NOMO-1 (cell line): Measurements from ENCODE around the gene HECW1.
"Not testable (repeated sequence)": the region's sequence is repeated elsewhere in the genome, so short reads cannot be mapped to it uniquely, and the experiment has no call there.

ENCODE experiments used
- DNase-seq, 2 experiments: peaks; one replicate each; lab custom pipeline; 2025; ENCODE audit not compliant: unreplicated experiment in 2 of 2; lab: John Stamatoyannopoulos, UW

The HECW1 gene

GRCh38 chr7:43560742-43561330 lies 448.4 kb downstream of the HECW1 start:
- no peak for DNase-seq

DNA sequence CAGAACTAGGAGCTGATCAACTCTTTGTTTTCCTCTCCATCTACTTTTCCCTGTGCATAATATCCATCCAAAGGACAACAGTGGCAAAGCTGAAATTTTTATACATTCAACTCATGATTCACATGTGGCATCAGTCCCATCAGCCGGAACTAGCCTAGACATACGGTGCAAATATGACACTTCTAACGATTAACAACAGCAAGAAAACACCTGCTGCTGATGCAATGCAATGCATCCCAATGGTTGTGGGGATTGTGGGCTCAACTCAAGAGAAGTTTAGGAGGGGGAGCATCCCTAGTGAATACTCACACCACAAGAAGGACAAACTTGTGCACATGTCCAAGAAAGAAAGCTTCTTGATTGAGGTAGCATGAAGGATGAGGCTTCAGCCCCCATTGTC lies 449.9 kb downstream of the HECW1 start:
- no peak for DNase-seq

- no peak for DNase-seq
Measured at GRCh38 chr7:43565786-43566185, 453.3 kb downstream of the HECW1 start.

GRCh38 chr7:43568529-43568928 lies 456.1 kb downstream of the HECW1 start:
- DNase-seq = no peak

DNA sequence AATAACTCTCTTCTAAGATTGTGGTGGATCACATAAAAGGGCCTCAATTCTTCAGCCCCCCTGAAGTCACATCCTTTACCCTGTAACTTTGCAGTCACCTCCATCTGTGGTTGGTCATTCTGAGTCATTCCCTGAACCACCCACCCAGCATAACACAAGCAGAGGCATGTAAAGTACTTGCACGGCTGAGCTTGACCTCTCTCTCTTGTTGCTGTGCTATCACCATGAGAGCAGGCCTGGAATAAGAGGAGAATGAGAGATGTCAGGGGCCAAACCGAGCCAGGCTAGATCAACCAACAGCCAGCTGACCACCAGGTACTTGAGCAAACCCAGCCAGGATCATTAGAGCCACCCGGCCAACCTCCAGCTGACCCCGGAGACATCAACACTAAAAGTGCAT lies 457.0 kb downstream of the HECW1 start:
- no peak for DNase-seq

- DNase-seq = no peak
Measured at GRCh38 chr7:43570688-43571365, 458.4 kb downstream of the HECW1 start.

DNA sequence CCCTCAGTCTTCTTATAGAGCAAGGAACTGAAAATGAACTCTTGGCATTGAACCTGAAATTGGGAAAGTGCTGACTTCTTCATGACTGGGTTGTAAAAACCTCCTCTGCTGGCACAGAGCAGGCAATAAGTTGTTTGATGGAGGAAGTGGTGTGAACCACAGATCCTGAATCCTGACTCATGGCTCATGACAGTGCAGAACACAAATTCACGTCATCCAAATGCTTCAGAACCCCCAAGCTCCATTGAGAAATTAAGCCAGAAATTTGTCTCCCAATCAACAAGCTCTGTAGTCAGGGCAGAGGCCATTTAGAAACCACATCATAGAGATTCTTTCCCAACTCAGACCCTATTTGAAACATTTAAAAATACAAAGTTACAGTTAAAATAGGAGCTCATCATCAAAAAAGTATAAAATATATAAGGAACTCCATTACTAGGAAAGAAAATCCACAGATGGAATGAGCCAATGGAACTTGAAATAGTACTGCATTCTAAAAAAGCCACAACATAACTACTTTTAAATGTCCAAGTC lies 460.1 kb downstream of the HECW1 start:
- peak; percentile 94 to 97 for DNase-seq

GRCh38 chr7:43573832-43574231 lies 461.4 kb downstream of the HECW1 start:
- not testable (repeated sequence) for DNase-seq

- DNase-seq = no peak
Measured at GRCh38 chr7:43575506-43575905, 463.1 kb downstream of the HECW1 start.

DNA sequence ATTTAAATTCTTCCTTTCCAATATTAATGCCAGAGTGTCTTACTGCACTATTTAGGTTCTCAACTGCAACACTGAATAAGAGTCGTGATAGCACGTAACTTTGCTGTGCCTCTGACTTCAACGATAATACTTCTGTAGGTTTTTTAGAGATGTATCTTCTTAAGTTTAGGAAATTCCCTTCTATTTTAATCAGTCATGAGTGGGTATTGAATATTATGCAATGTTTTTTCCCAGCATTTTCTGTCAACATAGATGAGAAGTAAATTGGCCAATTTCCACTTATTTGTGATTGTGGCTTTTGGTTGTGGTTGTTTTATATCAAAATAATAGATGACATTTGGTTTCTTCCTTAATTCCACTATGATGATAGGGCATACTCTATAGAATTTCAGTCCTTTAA lies 463.8 kb downstream of the HECW1 start:
- DNase-seq = no peak

GRCh38 chr7:43577485-43577951 lies 465.1 kb downstream of the HECW1 start:
- peak; percentile 31 to 34 for DNase-seq

GRCh38 chr7:43582503-43583423 lies 470.3 kb downstream of the HECW1 start, which contains the start of gene STK17A:
Gene STK17A, plus strand, starts transcription at chr7:43583108. Its CDS starts 136 bp downstream, at chr7:43583244.
- DNase-seq = peak; percentile 85 to 92

DNA sequence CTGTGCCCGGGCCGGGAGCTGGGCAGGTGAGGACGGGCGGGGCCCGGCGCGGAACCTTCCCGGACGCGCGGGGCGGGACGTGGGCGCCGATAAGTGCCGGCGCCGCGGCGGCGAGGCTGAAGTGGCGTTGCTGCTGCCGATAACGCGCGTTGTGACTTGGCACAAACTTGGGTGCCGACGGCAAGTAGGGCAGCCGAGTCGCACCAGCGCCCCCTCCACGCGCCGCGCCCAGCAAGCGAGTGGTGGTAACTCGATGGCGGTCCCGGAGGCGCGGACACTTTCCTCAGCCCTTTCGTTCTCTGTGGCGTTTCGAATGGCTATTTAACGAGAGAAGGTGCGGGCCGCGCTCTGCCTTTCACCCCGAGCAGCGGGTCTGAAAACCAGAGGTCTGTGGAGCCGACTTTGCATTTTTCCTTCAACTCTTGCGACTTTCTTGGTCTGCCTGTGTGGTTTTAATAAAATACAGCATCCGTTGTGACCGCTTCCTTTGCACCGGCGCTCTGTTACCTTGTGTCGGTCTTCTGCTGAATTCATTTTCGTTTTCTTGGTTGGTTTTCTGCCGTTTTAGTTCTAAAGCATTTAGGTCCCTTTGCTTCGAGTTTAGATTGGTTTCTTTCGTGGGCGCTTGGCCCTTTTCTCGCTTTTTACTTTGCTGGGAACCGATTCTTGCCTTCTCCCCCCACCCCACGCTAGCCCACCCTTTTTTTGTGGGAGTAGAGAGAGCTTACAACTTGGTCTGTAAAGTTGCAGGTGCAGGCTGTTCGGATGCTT lies 471.2 kb downstream of the HECW1 start:
- DNase-seq = peak; percentile 54 to 65

DNA sequence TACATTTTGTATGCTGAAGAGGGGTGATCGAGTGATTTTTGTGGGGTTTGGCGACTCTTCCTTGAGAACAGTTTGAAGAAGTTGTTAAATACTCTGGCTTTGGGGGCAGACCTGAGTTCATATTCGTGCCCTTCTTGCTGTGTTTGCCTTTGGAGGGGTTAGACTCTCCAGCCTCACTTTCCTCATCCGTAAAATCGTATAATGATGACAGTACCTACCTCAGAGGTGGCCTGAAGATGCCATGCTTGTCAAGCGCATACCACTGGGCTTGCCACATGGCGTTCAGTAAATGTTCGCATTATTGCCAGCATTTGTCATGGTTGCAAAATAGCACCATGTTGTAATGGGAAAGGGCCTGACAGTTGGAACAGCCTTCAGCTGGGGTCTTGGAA lies 471.7 kb downstream of the HECW1 start:
- peak; percentile 46 to 65 for DNase-seq

DNA sequence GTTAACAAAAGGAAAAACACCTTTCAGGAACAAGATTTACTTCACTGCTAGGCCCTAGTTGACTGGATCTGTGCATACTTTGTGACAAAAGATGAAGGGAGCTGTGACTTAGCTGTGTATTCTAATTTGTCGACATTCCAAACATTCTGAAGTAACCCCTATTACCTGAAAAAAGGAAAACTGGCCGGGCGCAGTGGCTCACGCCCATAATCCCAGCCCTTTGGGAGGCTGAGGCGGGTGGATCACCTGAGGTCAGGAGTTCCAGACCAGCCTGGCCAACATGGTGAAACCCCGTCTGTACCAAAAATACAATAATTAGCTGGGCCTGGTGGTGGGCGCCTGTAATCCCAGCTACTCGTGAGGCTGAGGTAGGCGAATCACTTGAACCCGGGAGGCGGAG lies 472.3 kb downstream of the HECW1 start:
- DNase-seq = not testable (repeated sequence)

DNA sequence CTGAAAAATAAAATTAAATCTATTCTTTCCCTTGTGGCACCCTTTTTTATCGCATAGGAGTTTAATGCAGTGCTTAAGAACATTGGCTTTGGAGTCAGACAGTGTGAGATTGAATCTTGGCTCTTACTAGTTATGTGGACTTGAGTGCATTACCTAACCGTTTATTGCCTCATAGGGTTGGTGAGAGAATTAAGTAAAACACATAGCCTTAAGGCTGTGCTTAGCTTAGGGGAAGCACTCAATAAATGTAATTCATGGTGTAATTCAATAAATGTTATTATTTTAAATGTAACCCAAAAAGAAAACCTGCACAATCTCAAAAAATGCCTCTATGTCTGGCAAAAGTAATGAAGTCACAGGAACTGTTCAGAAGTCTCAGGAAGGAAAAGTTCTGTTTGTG lies 473.1 kb downstream of the HECW1 start:
- DNase-seq = peak; percentile 33 to 85

DNA sequence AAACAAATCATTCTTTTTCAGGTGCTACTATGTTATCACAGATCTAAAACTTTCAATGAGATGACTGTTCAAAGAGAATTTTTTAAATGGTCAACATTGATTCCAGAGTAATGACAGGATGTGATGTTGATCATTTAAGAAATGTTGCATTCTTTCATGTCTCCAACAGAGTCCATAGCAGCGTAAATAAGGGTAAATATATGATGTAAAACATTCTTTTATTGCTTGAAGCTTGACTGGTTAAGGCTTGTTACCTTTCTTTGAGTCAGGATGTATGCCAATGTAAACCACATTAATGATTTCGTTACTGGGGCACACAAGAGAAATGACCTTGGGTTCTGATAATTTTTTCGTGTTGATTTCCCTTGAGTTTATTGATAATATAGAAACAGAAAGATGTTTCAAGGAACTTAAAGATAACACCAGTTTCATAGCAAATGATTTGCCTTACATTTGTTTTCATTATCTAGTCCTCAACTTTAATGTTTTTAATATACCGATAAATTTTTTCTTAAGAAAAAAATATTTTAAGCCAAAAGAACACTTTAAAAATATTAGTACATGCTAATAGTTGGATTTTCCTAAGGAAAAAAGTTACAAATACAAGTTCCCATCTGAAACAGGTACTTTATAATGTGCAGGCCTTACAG lies 473.9 kb downstream of the HECW1 start:
- DNase-seq = no peak

- DNase-seq = no peak
Measured at GRCh38 chr7:43588477-43589132, 476.2 kb downstream of the HECW1 start.

DNA sequence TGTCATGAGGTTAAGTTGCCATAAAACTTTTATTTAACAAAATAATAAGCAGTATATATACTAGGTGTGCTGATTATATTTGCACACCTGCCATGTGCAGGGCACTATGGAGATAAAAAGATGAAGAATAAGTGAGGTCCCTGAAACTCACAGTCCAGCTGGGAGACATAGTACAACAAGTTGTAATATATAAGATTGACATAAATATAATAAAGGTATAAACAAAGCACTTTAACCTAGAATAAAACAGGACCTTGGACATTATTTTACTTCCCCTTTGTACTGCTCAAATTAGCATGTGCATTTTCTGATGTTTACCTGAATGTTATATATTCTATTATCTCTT lies 476.7 kb downstream of the HECW1 start:
- no peak for DNase-seq
